ENCODE measurements around the gene BAX. TPM values are rescaled to one million over a fixed set of nuclear protein-coding genes. Genes with fewer than 3 reads are reported as not detected.

Gene BAX
- total RNA-seq, 1 experiment from 2014 or later, result 61.4 TPM

DNA sequence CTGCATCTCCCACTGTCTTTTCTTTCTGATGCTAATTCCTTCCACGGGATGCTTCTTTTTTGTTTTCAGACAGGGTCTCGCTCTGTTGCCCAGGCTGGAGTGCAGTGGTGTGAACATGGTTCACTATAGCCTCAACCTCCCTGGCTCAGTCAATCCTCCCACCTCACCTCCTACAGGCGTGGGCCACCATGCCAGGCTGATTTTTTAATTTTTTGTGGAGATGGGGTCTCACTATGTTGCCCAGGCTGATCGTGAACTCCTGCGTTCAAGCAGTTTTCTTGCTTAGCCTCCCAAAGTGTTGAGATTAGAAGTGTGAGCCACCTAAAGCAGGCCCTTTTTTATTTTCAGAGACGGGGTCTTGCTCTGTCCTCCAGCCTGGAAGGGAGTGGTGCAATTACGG, 33.6 kb downstream of the BAX start:
- H3K9me3 ChIP-seq, result no peaks in the 10 kb centered on the region
- DNase-seq, result no peak
- no peaks in the 10 kb centered on the region for H3K27me3 ChIP-seq
- no peak overlapping the region for H3K4me3 ChIP-seq
- peaks cover 74% of the 10 kb centered on the region for H3K36me3 ChIP-seq

DNA sequence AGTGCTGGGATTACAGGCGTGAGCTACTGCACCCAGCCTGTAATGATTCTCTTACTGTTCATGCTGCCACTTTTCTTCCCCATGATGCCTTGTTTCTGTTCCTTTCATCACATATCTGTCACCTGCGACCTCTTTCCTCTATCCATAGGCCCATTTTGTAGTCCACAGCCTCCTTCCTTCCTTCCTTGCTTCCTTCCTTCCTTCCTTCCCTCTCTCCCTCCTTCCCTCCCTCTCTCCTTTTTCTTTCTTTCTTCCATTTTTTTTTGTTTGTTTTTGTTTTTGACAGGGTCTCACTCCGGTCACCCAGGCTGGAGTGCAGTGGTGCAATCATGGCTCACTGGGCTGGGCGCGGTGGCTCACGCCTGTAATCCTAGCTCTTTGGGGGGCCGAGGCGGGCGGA, 34.2 kb downstream of the BAX start:
- no peaks in the 10 kb centered on the region for H3K9me3 ChIP-seq
- H3K4me3 ChIP-seq, result no peak overlapping the region
- no peaks in the 10 kb centered on the region for H3K27me3 ChIP-seq
- peaks cover 68% of the 10 kb centered on the region for H3K36me3 ChIP-seq
- DNase-seq, result no peak

DNA sequence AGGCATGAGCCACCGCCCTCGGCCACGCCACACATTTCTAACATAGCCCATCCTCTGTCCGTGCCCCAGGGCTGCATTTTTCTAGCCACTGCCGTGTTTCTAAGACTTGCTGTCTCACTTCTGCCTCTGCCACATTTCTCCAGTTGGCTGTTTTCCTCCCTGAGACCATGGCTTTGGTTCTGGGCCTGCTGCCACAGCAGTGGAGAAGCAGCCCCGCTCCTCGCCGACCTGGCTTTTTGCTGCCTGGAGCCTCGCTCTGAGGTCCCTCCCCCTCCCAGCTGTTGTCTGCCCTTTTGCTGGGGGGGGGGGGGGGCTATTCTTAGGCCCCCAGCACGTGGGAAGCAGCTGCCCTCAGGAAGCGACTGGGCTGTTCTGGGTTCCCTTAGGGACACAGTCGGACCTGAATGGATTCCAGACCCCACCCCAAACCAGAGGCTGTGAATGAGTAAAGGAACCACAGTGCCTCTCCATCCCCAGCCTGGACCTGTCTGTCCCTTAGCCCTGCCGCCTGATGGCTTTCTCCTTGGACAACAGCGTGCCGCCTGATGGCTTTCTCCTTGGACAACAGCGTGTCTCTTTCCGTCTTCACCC, 35.1 kb downstream of the BAX start:
- Histone ChIP-seq H3K4me3 (no peak overlapping the region), H3K36me3 (peaks cover 59% of the 10 kb centered on the region), H3K27me3 (no peaks in the 10 kb centered on the region), H3K9me3 (no peaks in the 10 kb centered on the region)
- DNase-seq, result no peak

DNA sequence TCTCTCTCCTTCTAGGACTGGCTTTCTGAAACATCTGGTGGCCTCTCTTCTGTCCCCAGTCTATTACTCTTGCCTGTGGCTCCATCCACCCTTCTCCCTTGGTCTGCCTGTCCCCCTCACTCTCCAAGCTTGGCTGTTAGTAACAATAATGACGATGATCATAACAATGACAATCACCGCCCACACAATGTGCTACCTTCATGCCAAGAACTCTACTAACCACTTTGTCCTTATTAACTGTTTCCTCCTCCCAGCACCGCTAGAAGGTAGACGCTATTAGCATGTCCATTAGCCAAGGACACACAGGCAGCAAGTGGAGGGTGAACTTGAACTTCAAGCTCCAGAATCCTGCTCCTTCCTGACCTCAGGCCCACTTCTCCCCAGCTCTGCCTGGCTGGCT, 35.7 kb downstream of the BAX start:
- DNase-seq, result no peak
- Histone ChIP-seq H3K9me3 (no peaks in the 10 kb centered on the region), H3K27me3 (no peaks in the 10 kb centered on the region), H3K36me3 (peaks cover 54% of the 10 kb centered on the region), H3K4me3 (no peak overlapping the region)

DNA sequence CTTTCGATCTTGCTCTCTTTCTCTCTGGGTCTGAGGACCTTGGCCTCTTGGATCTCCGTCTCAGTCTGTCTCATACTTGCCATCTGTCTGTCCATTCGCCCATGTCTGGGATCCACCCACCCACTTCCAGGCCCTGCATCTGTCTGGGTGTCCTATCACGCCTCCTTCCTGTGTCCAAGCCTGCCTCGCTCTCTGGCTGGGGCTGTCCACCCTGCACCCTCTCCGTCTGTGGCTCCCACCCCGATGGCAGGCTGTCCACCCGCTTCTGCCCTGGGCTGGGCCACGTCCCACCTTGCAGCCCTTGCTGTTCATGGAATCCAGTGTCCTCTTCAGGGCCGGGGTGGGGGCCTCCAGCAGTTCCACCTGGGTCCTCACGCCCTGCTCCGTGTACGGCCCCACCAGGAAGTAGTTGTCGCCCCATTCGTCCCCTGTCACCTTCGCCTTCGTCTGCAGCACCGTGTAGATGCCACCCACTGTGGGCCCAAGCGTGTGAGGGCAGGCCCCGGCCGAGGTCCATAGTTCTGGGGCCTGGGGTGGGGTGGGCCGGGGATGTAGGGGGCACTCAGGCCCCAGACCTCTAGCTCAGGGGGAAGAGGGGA, 36.4 kb downstream of the BAX start:
- H3K36me3 ChIP-seq, result peaks cover 48% of the 10 kb centered on the region
- no peaks in the 10 kb centered on the region for H3K27me3 ChIP-seq
- no peaks in the 10 kb centered on the region for H3K9me3 ChIP-seq
- DNase-seq, result no peak
- H3K4me3 ChIP-seq, result no peak overlapping the region; the same call in 1 of the 2 replicates

DNA sequence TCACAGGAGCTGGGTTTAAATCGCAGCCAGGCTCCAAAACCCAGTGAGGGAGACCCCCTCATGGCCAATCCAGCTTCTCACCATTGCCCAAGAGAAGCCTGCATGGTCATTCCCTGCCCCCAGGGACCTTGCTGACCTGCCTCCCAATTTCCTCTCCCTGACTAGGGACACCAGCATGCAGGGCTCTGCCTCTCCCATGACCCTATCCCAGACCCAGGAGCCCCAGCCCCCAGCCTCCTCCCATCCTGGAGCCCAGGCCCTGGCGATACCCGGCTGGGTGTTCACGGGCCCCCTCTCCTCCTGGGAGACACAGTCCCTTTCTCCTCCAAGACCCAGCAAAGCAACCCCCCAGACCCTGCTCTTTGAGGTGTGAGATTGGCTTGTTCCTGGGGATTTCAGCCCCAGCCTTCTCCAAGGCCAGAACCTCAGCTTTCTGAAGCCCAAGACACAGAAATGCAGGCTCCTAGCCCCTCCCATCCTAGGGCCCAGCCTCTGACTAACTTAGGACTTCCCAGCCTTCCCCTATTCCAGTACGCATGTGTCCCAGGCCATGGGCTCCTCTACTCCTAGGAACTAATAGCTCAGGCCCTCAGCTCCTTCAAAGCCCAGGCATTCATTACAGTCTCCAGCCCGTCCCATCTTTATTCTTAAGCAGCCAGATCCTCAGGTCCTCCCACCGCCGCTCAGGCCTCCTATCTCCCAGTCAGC, 37.4 kb downstream of the BAX start:
- Histone ChIP-seq H3K4me3 (peak overlapping the region; percentile 90), H3K27me3 (no peaks in the 10 kb centered on the region), H3K36me3 (peaks cover 47% of the 10 kb centered on the region), H3K9me3 (no peaks in the 10 kb centered on the region)
- peak; percentile 81 for DNase-seq

DNA sequence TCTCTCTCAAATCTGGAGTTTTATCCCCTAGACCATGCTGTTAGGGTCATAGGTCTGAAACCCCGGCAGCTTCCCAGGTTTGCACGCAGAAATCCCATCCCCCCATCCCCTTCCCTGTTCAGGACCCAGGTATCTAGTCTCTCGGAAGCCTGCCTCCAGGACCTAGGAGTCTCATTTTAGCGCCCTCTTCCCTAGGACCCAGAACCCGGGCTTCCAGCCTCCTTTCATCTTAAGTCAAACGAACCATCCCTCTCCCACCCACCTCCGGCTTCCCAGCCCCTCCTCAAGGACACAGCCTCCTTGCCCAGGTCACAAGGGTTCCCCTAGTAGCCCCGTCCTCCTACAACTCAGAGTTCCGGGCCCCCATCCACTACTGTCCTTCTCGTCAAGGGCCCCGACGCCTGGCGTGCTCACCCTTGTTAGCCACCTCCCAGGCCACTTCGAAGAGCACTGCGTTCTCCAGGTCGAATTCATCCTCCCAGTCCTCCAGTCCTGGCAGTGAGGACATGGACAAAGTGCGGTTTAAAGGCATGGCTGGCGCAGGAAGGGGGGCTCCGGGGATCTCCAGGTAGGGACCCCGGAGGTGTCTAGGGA, 38.0 kb downstream of the BAX start:
- no peak for DNase-seq

DNA sequence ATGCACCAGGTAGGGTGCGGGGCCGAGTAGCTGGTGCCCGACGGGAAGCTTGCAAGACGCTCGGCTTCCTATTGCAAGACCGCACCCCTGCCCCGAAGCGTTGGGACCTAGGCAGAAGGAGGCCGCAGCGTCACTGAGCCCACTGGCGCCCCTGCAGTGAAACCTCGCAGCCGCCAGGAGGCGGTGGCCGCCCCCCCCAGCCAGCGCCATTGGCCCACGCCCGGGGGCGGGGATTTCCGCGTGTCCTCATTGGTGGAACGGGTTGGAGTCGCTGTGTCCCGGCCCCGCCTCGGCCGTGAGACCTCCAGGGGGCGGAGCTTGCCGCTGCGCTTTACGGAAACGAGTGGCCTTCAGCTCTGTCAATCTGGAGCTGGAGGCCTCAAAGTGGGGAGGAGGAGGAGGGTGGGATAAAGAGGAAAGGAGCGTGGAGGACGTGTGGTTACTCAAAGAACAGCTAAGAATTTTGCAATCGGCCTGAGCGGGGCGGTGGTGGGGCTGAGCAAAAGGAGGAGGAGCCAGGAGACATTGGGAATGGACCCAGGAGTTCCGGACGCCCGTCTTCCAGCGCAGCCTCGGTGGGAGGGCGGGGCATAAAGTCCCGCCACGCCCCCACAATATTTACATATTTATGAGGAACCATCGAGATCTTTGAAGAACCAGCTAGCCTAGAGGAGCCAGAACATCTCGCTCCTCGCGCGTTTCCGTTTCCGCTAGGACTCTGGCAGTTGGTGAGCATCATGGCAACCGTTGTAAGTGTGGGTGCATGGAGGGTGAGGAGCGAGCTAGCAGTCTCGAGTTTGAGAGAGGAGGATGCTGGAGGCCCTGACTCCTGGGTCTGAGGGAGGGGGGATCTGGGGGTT, 38.7 kb downstream of the BAX start, which contains the start of the genes GYS1 and RUVBL2:
Gene GYS1, minus strand, starts transcription at position 135 of the 860 bp plus-strand sequence. CDS start 197 bp downstream, outside the sequence.
Gene RUVBL2, plus strand, starts transcription at position 713 of the 860 bp plus-strand sequence. Its CDS starts 25 bp downstream, at position 738.
- no peaks in the 10 kb centered on the region for H3K9me3 ChIP-seq
- peaks cover 46% of the 10 kb centered on the region for H3K36me3 ChIP-seq
- H3K27me3 ChIP-seq, result no peaks in the 10 kb centered on the region
- peak within 1 kb of the TSS; percentile 90 for H3K4me3 ChIP-seq
- DNase-seq, result peak; percentile 100

More for the DNA sequence above, 38.0 kb downstream of the BAX start:
- Histone ChIP-seq H3K9me3 (no peaks in the 10 kb centered on the region), H3K4me3 (peak overlapping the region; percentile 90), H3K36me3 (peaks cover 45% of the 10 kb centered on the region), H3K27me3 (no peaks in the 10 kb centered on the region)

DNA sequence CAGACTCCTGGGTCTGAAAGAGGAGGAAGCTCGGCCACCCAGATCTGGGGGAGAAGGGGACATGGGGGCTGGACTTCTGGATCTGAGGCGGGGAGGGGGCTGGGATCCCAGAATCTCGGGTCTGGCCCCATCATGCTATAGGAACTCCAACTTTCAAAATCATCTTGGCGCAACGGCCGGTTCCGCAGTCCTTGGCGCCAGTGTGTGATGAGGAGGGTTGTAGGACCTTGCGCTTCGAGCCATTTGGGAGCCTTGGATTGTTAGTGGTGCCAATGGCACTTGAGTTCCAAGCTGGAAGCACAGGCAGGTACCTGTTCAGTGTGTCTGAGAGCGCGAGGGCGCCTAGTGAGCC, 39.3 kb downstream of the BAX start:
- H3K27me3 ChIP-seq, result no peaks in the 10 kb centered on the region
- H3K9me3 ChIP-seq, result no peaks in the 10 kb centered on the region
- H3K36me3 ChIP-seq, result peaks cover 43% of the 10 kb centered on the region
- peak overlapping the region; percentile 90 for H3K4me3 ChIP-seq
- peak; percentile 31 for DNase-seq

DNA sequence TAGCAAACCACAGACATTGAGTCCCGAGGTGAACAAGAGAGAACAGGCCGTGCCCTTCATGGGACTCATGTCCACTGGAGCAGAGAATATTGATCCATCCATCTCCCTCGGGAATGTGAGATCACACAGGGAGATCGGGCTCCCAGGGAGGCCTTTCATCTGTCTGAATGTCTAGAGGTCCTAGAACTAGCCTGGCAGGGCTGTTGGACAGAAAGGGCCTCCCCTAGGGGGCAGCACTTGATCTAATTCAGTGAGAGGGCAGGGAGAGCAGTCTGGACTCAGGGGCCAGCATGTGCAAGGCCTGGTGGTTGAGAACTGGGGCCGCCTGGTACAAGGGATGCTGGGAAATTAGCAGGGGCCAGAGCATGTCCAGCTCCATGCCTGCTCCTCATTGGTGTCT, 43.3 kb downstream of the BAX start:
- H3K9me3 ChIP-seq, result no peaks in the 10 kb centered on the region
- H3K27me3 ChIP-seq, result no peaks in the 10 kb centered on the region
- H3K36me3 ChIP-seq, result peaks cover 53% of the 10 kb centered on the region
- DNase-seq, result peak; percentile 55
- no peak overlapping the region for H3K4me3 ChIP-seq

DNA sequence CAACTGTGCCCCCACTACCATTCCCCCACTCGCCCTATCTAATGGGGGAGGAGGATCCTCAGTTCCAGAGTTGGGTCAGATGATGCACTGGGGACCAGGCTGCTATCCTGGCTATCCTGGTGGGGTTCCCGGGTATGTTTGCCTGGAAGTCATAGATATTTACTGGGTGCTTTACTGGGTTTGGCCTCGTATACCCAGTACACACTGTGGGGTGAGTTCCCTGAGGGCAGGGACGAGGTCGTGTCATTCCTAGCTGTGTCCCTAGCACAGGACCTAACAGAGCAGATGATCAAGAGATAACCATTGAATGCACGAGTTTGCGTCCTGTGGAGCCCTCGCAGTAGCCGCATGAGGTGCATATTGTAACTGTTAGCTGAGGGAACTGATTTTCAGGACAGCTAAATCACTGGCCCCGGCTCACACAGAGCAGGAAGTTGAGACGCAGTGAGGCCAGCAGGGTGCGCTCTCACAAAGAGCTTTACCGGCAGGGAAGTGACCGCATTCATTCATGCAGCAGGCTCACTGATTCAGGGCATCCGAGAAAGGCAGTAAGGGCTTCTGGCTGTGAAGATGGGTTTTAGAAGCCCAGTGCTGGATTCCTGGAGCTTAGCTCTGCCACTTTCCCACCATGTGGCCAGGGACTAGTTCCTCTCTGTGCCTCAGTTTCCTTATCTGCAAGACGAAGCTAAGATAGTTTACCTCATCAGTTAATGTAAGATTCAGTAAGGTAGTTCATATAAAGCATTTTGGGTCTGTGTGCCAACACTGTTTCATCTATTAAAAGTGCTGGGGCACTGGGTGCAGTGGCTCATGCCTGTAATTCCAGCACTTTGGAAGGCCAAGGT, 45.0 kb downstream of the BAX start:
- Histone ChIP-seq H3K36me3 (peaks cover 68% of the 10 kb centered on the region), H3K27me3 (no peaks in the 10 kb centered on the region), H3K4me3 (no peak overlapping the region), H3K9me3 (no peaks in the 10 kb centered on the region)
- DNase-seq, result no peak

DNA sequence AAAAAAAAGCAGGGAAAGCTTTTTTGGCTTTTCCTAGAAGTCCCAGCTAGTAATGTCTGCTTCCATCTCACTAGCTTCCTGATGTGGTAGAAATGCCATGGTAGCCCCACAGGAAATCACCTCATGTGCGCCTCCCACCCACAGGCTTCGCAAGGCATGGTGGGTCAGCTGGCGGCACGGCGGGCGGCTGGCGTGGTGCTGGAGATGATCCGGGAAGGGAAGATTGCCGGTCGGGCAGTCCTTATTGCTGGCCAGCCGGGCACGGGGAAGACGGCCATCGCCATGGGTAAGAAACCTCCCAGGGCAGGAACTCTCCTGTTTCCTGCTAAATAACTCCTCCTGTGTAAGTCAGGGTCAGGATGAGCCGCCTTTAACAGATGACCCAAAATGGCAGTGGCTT, 49.5 kb downstream of the BAX start:
- Histone ChIP-seq H3K4me3 (no peak overlapping the region), H3K9me3 (no peaks in the 10 kb centered on the region), H3K36me3 (peaks cover 84% of the 10 kb centered on the region), H3K27me3 (no peaks in the 10 kb centered on the region)
- no peak for DNase-seq

DNA sequence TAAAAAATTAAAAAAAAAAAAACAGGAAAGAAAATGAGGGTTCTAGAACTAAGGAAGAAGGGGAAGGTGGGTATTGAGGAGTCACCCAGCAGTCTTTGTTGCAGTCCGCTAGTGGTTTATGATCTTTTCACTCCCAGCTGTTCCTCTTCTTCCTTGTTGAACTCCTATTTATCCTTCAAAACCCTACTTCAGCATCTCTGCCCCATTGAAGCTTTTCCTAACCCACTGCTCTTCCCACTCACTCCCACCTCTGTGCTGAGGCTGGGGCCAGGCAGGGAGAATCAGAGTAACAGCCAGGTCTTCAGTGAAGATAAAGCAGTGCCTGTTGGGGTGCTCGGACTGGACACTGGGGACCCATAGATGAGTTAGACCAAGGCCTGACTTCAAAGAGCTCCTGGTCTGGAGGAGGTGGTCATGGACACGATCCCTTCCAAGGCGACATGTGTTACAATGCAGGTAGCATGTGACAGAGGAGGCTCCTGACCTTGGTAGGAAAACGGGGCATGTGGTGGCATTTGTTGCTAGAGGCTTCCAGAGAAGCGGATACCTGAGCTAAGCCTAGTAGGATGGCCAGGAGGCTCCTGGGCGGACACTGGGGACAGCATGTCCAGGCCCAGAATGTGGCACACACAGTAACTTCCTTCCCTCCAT, 50.4 kb downstream of the BAX start:
- Histone ChIP-seq H3K4me3 (no peak overlapping the region), H3K9me3 (no peaks in the 10 kb centered on the region), H3K27me3 (no peaks in the 10 kb centered on the region), H3K36me3 (peaks cover 82% of the 10 kb centered on the region)
- DNase-seq, result no peak

DNA sequence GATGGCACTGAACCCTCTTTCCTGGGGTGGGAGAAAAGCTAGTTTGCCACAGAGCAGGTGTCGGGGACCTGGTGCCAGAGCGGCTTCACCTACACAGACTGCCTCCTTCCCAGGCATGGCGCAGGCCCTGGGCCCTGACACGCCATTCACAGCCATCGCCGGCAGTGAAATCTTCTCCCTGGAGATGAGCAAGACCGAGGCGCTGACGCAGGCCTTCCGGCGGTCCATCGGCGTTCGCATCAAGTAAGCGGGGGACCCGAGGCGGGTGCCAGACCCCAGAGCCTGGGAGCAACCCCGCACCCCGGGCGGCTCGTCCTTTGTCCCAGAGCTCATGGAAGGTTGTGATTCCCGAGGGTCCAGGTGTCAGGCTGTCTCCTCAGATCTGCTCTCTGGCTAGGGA, 52.2 kb downstream of the BAX start:
- Histone ChIP-seq H3K36me3 (peaks cover 82% of the 10 kb centered on the region), H3K27me3 (no peaks in the 10 kb centered on the region), H3K4me3 (no peak overlapping the region), H3K9me3 (no peaks in the 10 kb centered on the region)
- DNase-seq, result no peak

DNA sequence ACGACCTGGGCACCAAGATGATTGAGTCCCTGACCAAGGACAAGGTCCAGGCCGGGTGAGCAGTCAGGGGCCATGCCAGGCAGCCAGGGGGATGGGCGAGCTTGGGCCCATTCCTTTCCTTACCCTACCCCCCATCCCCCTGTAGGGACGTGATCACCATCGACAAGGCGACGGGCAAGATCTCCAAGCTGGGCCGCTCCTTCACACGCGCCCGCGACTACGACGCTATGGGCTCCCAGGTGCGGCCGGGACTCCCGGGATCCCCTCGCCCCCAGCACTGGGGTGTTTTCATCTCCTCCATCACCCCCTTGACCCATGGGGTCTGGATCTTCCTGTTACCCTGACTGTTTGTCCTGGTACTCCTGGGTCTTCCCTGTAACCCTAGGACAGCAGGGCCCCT, 55.2 kb downstream of the BAX start:
- Histone ChIP-seq H3K9me3 (no peaks in the 10 kb centered on the region), H3K4me3 (no peak overlapping the region), H3K27me3 (no peaks in the 10 kb centered on the region), H3K36me3 (peaks cover 81% of the 10 kb centered on the region)
- no peak for DNase-seq

Data from MG63 (cell line).